WTC11 (cell line): ENCODE results near the gene LDLR. TPM values are rescaled to one million over a fixed set of nuclear protein-coding genes. Genes with fewer than 3 reads are reported as not detected.

Experiments used
- CBFB ChIP-seq: sonication (generic); formaldehyde crosslinking; IDR thresholded peaks from 2 replicates; pipeline ENCODE4 v1.8.1; 2022; ENCODE audit warnings: mild to moderate bottlenecking, low read depth, missing genetic modification reagents
- CREM ChIP-seq: sonication (generic); formaldehyde crosslinking; IDR thresholded peaks from 2 replicates; pipeline ENCODE4 v1.8.1; 2022; ENCODE audit warnings: mild to moderate bottlenecking, missing genetic modification reagents, moderate library complexity
- ETV6 ChIP-seq: sonication (generic); formaldehyde crosslinking; IDR thresholded peaks from 2 replicates; pipeline ENCODE4 v1.8.1; 2022; ENCODE audit warnings: mild to moderate bottlenecking, missing genetic modification reagents
- MYBL2 ChIP-seq: sonication (generic); formaldehyde crosslinking; IDR thresholded peaks from 2 replicates; pipeline ENCODE4 v1.8.1; 2023; ENCODE audit warnings: mild to moderate bottlenecking, moderate library complexity, missing genetic modification reagents
- NR3C1 ChIP-seq: sonication (generic); formaldehyde crosslinking; conservative IDR thresholded peaks from 2 replicates; pipeline ENCODE4 v1.8.1; 2023; ENCODE audit warnings: low read depth, mild to moderate bottlenecking, missing genetic modification reagents
- PRRX2 ChIP-seq: fragments of 250-450 bp; sonication (Bioruptor Pico); IDR thresholded peaks from 2 replicates; pipeline ENCODE4 v1.8.0; 2021; ENCODE audit warnings: mild to moderate bottlenecking
- RORB ChIP-seq: fragments of 250-450 bp; sonication (Bioruptor Pico); IDR thresholded peaks from 2 replicates; pipeline ENCODE4 v1.9.0; 2021; ENCODE audit warnings: mild to moderate bottlenecking
- TP53 ChIP-seq: sonication (generic); formaldehyde crosslinking; IDR thresholded peaks from 2 replicates; pipeline ENCODE4 v1.8.1; 2023; ENCODE audit warnings: mild to moderate bottlenecking, missing genetic modification reagents
- ZBTB21 ChIP-seq: sonication (generic); formaldehyde crosslinking; IDR thresholded peaks from 2 replicates; pipeline ENCODE4 v1.8.1; 2023; ENCODE audit warnings: mild to moderate bottlenecking, missing genetic modification reagents, borderline replicate concordance
- ZNF423 ChIP-seq: fragments of 250-450 bp; sonication (Bioruptor Pico); IDR thresholded peaks from 2 replicates; pipeline ENCODE4 v2.1.2; 2022; ENCODE audit warnings: mild to moderate bottlenecking, moderate library complexity
- total RNA-seq: library from RNA; stranded (reverse); gene quantifications from 3 replicates; pipeline ENCODE4 v1.2.3, GENCODE V29; 2021
- TF ChIP-seq, protein P1 (sequence below): sonication (generic); formaldehyde crosslinking; IDR thresholded peaks from 2 replicates; pipeline ENCODE4 v1.8.0; 2022; ENCODE audit warnings: missing genetic modification reagents
- TF ChIP-seq, protein P2 (sequence below): sonication (generic); formaldehyde crosslinking; IDR thresholded peaks from 2 replicates; pipeline ENCODE4 v1.8.0; 2022; ENCODE audit warnings: mild to moderate bottlenecking, missing genetic modification reagents
- TF ChIP-seq, protein P3 (sequence below): sonication (generic); formaldehyde crosslinking; IDR thresholded peaks from 2 replicates; pipeline ENCODE4 v1.8.1; 2023; ENCODE audit warnings: mild to moderate bottlenecking, missing genetic modification reagents, borderline replicate concordance
- TF ChIP-seq, protein P4 (sequence below): sonication (generic); formaldehyde crosslinking; conservative IDR thresholded peaks from 2 replicates; pipeline ENCODE4 v1.8.1; 2023; ENCODE audit warnings: mild to moderate bottlenecking, low read depth, missing genetic modification reagents, moderate library complexity
- TF ChIP-seq, protein P5 (sequence below): sonication (generic); formaldehyde crosslinking; IDR thresholded peaks from 2 replicates; pipeline ENCODE4 v1.8.0; 2023; ENCODE audit warnings: mild to moderate bottlenecking, missing genetic modification reagents
- TF ChIP-seq, protein P6 (sequence below): sonication (generic); formaldehyde crosslinking; IDR thresholded peaks from 2 replicates; pipeline ENCODE4 v1.8.1; 2023; ENCODE audit warnings: mild to moderate bottlenecking, missing genetic modification reagents
- TF ChIP-seq, protein P7 (sequence below): fragments of 250-450 bp; sonication (Bioruptor Pico); IDR thresholded peaks from 2 replicates; pipeline ENCODE4 v1.9.0; 2021; ENCODE audit warnings: mild to moderate bottlenecking

Gene LDLR
- total RNA-seq, 1 experiment from 2014 or later = 98.9 TPM

DNA sequence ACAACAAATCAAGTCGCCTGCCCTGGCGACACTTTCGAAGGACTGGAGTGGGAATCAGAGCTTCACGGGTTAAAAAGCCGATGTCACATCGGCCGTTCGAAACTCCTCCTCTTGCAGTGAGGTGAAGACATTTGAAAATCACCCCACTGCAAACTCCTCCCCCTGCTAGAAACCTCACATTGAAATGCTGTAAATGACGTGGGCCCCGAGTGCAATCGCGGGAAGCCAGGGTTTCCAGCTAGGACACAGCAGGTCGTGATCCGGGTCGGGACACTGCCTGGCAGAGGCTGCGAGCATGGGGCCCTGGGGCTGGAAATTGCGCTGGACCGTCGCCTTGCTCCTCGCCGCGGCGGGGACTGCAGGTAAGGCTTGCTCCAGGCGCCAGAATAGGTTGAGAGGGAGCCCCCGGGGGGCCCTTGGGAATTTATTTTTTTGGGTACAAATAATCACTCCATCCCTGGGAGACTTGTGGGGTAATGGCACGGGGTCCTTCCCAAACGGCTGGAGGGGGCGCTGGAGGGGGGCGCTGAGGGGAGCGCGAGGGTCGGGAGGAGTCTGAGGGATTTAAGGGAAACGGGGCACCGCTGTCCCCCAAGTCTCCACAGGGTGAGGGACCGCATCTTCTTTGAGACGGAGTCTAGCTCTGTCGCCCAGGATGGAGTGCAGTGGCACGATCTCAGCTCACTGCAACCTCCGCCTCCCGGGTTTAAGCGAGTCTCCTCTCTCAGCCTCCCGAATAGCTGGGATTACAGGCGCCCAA is at the start of gene LDLR (continued):
- TF ChIP-seq, protein P1, sequence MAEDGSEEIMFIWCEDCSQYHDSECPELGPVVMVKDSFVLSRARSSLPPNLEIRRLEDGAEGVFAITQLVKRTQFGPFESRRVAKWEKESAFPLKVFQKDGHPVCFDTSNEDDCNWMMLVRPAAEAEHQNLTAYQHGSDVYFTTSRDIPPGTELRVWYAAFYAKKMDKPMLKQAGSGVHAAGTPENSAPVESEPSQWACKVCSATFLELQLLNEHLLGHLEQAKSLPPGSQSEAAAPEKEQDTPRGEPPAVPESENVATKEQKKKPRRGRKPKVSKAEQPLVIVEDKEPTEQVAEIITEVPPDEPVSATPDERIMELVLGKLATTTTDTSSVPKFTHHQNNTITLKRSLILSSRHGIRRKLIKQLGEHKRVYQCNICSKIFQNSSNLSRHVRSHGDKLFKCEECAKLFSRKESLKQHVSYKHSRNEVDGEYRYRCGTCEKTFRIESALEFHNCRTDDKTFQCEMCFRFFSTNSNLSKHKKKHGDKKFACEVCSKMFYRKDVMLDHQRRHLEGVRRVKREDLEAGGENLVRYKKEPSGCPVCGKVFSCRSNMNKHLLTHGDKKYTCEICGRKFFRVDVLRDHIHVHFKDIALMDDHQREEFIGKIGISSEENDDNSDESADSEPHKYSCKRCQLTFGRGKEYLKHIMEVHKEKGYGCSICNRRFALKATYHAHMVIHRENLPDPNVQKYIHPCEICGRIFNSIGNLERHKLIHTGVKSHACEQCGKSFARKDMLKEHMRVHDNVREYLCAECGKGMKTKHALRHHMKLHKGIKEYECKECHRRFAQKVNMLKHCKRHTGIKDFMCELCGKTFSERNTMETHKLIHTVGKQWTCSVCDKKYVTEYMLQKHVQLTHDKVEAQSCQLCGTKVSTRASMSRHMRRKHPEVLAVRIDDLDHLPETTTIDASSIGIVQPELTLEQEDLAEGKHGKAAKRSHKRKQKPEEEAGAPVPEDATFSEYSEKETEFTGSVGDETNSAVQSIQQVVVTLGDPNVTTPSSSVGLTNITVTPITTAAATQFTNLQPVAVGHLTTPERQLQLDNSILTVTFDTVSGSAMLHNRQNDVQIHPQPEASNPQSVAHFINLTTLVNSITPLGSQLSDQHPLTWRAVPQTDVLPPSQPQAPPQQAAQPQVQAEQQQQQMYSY (CRISPR knock-in tag) = no peak
- TF ChIP-seq NR3C1 (CRISPR knock-in tag) = no peak
- TF ChIP-seq, protein P2, sequence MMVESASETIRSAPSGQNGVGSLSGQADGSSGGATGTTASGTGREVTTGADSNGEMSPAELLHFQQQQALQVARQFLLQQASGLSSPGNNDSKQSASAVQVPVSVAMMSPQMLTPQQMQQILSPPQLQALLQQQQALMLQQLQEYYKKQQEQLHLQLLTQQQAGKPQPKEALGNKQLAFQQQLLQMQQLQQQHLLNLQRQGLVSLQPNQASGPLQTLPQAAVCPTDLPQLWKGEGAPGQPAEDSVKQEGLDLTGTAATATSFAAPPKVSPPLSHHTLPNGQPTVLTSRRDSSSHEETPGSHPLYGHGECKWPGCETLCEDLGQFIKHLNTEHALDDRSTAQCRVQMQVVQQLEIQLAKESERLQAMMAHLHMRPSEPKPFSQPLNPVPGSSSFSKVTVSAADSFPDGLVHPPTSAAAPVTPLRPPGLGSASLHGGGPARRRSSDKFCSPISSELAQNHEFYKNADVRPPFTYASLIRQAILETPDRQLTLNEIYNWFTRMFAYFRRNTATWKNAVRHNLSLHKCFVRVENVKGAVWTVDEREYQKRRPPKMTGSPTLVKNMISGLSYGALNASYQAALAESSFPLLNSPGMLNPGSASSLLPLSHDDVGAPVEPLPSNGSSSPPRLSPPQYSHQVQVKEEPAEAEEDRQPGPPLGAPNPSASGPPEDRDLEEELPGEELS (CRISPR knock-in tag) = peak; percentile 53; the same call in 1 of the 2 replicates
- TF ChIP-seq CREM (CRISPR knock-in tag) = peak; percentile 83; the same call in 1 of the 2 replicates
- TF ChIP-seq, protein P3, sequence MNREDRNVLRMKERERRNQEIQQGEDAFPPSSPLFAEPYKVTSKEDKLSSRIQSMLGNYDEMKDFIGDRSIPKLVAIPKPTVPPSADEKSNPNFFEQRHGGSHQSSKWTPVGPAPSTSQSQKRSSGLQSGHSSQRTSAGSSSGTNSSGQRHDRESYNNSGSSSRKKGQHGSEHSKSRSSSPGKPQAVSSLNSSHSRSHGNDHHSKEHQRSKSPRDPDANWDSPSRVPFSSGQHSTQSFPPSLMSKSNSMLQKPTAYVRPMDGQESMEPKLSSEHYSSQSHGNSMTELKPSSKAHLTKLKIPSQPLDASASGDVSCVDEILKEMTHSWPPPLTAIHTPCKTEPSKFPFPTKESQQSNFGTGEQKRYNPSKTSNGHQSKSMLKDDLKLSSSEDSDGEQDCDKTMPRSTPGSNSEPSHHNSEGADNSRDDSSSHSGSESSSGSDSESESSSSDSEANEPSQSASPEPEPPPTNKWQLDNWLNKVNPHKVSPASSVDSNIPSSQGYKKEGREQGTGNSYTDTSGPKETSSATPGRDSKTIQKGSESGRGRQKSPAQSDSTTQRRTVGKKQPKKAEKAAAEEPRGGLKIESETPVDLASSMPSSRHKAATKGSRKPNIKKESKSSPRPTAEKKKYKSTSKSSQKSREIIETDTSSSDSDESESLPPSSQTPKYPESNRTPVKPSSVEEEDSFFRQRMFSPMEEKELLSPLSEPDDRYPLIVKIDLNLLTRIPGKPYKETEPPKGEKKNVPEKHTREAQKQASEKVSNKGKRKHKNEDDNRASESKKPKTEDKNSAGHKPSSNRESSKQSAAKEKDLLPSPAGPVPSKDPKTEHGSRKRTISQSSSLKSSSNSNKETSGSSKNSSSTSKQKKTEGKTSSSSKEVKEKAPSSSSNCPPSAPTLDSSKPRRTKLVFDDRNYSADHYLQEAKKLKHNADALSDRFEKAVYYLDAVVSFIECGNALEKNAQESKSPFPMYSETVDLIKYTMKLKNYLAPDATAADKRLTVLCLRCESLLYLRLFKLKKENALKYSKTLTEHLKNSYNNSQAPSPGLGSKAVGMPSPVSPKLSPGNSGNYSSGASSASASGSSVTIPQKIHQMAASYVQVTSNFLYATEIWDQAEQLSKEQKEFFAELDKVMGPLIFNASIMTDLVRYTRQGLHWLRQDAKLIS (CRISPR knock-in tag) = no peak
- no peak for TF ChIP-seq RORB (CRISPR knock-in tag)
- TF ChIP-seq TP53 (CRISPR knock-in tag) = no peak
- TF ChIP-seq MYBL2 (CRISPR knock-in tag) = peak; percentile 96; the same call in 1 of the 2 replicates
- TF ChIP-seq ETV6 (CRISPR knock-in tag) = peak; percentile 54; the same call in 1 of the 2 replicates
- no peak for TF ChIP-seq ZBTB21 (CRISPR knock-in tag)
- TF ChIP-seq, protein P4, sequence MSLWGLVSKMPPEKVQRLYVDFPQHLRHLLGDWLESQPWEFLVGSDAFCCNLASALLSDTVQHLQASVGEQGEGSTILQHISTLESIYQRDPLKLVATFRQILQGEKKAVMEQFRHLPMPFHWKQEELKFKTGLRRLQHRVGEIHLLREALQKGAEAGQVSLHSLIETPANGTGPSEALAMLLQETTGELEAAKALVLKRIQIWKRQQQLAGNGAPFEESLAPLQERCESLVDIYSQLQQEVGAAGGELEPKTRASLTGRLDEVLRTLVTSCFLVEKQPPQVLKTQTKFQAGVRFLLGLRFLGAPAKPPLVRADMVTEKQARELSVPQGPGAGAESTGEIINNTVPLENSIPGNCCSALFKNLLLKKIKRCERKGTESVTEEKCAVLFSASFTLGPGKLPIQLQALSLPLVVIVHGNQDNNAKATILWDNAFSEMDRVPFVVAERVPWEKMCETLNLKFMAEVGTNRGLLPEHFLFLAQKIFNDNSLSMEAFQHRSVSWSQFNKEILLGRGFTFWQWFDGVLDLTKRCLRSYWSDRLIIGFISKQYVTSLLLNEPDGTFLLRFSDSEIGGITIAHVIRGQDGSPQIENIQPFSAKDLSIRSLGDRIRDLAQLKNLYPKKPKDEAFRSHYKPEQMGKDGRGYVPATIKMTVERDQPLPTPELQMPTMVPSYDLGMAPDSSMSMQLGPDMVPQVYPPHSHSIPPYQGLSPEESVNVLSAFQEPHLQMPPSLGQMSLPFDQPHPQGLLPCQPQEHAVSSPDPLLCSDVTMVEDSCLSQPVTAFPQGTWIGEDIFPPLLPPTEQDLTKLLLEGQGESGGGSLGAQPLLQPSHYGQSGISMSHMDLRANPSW (CRISPR knock-in tag) = no peak
- TF ChIP-seq ZNF423 (CRISPR knock-in tag) = 0 out of 2 replicates have a peak, but pooled peaks have one; percentile 64
- TF ChIP-seq, protein P5, sequence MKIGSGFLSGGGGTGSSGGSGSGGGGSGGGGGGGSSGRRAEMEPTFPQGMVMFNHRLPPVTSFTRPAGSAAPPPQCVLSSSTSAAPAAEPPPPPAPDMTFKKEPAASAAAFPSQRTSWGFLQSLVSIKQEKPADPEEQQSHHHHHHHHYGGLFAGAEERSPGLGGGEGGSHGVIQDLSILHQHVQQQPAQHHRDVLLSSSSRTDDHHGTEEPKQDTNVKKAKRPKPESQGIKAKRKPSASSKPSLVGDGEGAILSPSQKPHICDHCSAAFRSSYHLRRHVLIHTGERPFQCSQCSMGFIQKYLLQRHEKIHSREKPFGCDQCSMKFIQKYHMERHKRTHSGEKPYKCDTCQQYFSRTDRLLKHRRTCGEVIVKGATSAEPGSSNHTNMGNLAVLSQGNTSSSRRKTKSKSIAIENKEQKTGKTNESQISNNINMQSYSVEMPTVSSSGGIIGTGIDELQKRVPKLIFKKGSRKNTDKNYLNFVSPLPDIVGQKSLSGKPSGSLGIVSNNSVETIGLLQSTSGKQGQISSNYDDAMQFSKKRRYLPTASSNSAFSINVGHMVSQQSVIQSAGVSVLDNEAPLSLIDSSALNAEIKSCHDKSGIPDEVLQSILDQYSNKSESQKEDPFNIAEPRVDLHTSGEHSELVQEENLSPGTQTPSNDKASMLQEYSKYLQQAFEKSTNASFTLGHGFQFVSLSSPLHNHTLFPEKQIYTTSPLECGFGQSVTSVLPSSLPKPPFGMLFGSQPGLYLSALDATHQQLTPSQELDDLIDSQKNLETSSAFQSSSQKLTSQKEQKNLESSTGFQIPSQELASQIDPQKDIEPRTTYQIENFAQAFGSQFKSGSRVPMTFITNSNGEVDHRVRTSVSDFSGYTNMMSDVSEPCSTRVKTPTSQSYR (CRISPR knock-in tag) = no peak
- TF ChIP-seq, protein P6, sequence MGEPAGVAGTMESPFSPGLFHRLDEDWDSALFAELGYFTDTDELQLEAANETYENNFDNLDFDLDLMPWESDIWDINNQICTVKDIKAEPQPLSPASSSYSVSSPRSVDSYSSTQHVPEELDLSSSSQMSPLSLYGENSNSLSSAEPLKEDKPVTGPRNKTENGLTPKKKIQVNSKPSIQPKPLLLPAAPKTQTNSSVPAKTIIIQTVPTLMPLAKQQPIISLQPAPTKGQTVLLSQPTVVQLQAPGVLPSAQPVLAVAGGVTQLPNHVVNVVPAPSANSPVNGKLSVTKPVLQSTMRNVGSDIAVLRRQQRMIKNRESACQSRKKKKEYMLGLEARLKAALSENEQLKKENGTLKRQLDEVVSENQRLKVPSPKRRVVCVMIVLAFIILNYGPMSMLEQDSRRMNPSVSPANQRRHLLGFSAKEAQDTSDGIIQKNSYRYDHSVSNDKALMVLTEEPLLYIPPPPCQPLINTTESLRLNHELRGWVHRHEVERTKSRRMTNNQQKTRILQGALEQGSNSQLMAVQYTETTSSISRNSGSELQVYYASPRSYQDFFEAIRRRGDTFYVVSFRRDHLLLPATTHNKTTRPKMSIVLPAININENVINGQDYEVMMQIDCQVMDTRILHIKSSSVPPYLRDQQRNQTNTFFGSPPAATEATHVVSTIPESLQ (CRISPR knock-in tag) = no peak
- TF ChIP-seq CBFB (CRISPR knock-in tag) = no peak
- TF ChIP-seq, protein P7, sequence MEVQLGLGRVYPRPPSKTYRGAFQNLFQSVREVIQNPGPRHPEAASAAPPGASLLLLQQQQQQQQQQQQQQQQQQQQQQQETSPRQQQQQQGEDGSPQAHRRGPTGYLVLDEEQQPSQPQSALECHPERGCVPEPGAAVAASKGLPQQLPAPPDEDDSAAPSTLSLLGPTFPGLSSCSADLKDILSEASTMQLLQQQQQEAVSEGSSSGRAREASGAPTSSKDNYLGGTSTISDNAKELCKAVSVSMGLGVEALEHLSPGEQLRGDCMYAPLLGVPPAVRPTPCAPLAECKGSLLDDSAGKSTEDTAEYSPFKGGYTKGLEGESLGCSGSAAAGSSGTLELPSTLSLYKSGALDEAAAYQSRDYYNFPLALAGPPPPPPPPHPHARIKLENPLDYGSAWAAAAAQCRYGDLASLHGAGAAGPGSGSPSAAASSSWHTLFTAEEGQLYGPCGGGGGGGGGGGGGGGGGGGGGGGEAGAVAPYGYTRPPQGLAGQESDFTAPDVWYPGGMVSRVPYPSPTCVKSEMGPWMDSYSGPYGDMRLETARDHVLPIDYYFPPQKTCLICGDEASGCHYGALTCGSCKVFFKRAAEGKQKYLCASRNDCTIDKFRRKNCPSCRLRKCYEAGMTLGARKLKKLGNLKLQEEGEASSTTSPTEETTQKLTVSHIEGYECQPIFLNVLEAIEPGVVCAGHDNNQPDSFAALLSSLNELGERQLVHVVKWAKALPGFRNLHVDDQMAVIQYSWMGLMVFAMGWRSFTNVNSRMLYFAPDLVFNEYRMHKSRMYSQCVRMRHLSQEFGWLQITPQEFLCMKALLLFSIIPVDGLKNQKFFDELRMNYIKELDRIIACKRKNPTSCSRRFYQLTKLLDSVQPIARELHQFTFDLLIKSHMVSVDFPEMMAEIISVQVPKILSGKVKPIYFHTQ = peak; percentile 11; the same call in 1 of the 2 replicates
- TF ChIP-seq PRRX2 (CRISPR knock-in tag) = no peak
